Uterus (tissue), 2 donors: ENCODE data around the gene CD302.

Source experiments
- CTCF ChIP-seq, 4 experiments: fragments of 200-600 bp in 2 of 4; fragments of 450-650 bp in 2 of 4; sonication (generic) in 2 of 4; IDR thresholded peaks; one replicate each; pipeline ENCODE4 v1.5.1; 2016 to 2019; ENCODE audit warnings: antibody characterized with exemption in 4 of 4, mild to moderate bottlenecking in 2 of 4, moderate library complexity in 1 of 4
- POLR2A ChIP-seq, 2 donors: fragments of 450-650 bp; IDR thresholded peaks; one replicate each; pipeline ENCODE4 v1.6.1; 2016; ENCODE audit warnings: antibody characterized with exemption in 2 of 2, mild to moderate bottlenecking in 1 of 2, moderate library complexity in 1 of 2

- TF ChIP-seq CTCF (IDR thresholded peaks at IDR 0.05) (no peak), POLR2A (IDR thresholded peaks at IDR 0.05) (no peak)
Observed at GRCh38 chr2:159753797-159754196, 44.2 kb downstream of the CD302 start.
